ENCODE data around the gene MARCHF4.

DNA sequence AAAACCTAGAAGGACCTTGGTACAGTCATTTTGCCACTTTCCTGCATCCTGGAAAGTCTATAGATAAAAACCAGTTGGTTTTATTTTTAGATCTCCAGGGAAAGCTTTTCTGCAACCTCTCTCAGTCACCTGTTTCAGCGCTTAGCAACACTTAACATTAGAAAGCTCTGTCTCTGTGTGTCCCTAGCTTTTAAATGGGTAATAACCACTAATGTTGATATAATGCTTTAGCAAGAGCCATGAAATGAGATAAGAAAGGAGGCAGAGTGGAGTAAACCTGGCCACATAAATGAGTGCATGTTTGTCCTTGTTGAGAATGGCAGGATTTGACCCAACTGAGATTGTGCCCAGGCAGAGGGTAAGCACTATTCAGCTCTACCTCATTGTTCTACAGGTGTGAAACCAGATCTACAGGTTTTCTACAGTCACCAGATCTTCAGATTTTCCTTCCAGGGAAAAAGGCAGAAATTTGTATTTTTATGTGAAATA is 44.8 kb downstream of the MARCHF4 start:
- TF ChIP-seq, protein P1, sequence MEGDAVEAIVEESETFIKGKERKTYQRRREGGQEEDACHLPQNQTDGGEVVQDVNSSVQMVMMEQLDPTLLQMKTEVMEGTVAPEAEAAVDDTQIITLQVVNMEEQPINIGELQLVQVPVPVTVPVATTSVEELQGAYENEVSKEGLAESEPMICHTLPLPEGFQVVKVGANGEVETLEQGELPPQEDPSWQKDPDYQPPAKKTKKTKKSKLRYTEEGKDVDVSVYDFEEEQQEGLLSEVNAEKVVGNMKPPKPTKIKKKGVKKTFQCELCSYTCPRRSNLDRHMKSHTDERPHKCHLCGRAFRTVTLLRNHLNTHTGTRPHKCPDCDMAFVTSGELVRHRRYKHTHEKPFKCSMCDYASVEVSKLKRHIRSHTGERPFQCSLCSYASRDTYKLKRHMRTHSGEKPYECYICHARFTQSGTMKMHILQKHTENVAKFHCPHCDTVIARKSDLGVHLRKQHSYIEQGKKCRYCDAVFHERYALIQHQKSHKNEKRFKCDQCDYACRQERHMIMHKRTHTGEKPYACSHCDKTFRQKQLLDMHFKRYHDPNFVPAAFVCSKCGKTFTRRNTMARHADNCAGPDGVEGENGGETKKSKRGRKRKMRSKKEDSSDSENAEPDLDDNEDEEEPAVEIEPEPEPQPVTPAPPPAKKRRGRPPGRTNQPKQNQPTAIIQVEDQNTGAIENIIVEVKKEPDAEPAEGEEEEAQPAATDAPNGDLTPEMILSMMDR (IDR thresholded peaks at IDR 0.05), result no peak
- TF ChIP-seq POLR2A (IDR thresholded peaks at IDR 0.05), result no peak
- TF ChIP-seq EP300 (IDR thresholded peaks at IDR 0.05), result no peak
